Right lobe of liver (tissue), 6 donors: Measurements from ENCODE around the gene SYMPK. TPM values are rescaled to one million over a fixed set of nuclear protein-coding genes. Genes with fewer than 3 reads are reported as not detected.

Experiments
- ATAC-seq, 4 donors: fragments of 200-7000 bp; cut with Tn5 transposase; one replicate each; pipeline ENCODE4 v1.9.1; 2020; ENCODE audit warnings: mild to moderate bottlenecking in 4 of 4, moderate library complexity in 4 of 4
- DNase-seq, 3 donors: peaks; one replicate each; pipeline ENCODE4 v3.0.0-alpha.2; 2020
- H3K27ac ChIP-seq, 3 donors: fragments of 200-600 bp; one replicate each; pipeline ENCODE4 v1.8.0; 2022
- H3K27me3 ChIP-seq, 2 donors: fragments of 200-600 bp; one replicate each; pipeline ENCODE4 v1.8.0; 2022
- H3K36me3 ChIP-seq, 4 donors: fragments of 200-600 bp; sonication (generic) in 1 of 4; one replicate each; pipeline versions ENCODE4 v1.5.1 to v1.8.0; 2017 to 2022; ENCODE audit warnings: control low read depth in 1 of 4
- H3K4me1 ChIP-seq, 4 donors: fragments of 200-600 bp; sonication (generic) in 1 of 4; one replicate each; pipeline versions ENCODE4 v1.5.1 to v1.8.0; 2017 to 2022; ENCODE audit warnings: control low read depth in 1 of 4
- H3K4me3 ChIP-seq, 3 donors: fragments of 200-600 bp; one replicate each; pipeline ENCODE4 v1.8.0; 2022
- H3K9me3 ChIP-seq, 4 donors: fragments of 200-600 bp; sonication (generic) in 1 of 4; one replicate each; pipeline versions ENCODE4 v1.5.1 to v1.8.0; 2017 to 2022; ENCODE audit warnings: control low read depth in 1 of 4
- CTCF ChIP-seq, 4 donors: fragments of 200-600 bp in 3 of 4; fragments of 450-650 bp in 1 of 4; IDR thresholded peaks; one replicate each; pipeline versions ENCODE4 v1.5.1 to v1.8.0; 2016 to 2022; ENCODE audit warnings: antibody characterized with exemption in 4 of 4, mild to moderate bottlenecking in 2 of 4
- POLR2A ChIP-seq: fragments of 450-650 bp; IDR thresholded peaks from one replicate; pipeline ENCODE4 v1.6.1; 2017; ENCODE audit warnings: antibody characterized with exemption, mild to moderate bottlenecking
- WGBS: methylation state at CpG from one replicate; pipeline ENCODE4 v1.1.6; 2018; ENCODE audit warnings: low coverage, low lambda C conversion rate; ENCODE audit not compliant: insufficient coverage; ENCODE audit errors: missing lambda C conversion rate; 5-methylcytosine and 5-hydroxymethylcytosine counted together
- intact Hi-C, 2 donors: fragments of 100-400 bp; cut with DNase I; formaldehyde crosslinking; loops; one replicate each; pipeline versions ENCODE4 v1.11.2 to v1.14.1; 2022
- total RNA-seq, 6 experiments: library from RNA; depleted of rRNA in 2 of 6; stranded (reverse); fragments of >200 nt in 2 of 6; fragmentation: NEBNext Ultra II Directional in 3 of 6; extraction: Animal tissue kit (Norgen Biotek cat#: 25700) in 3 of 6; gene quantifications; one replicate each; pipeline versions ENCODE4 v1.1.0 to v1.2.4, GENCODE V29; 2016 to 2023
- donor health status: DM: no; HTN: yes; CAD: no.
- donor health status: DM: no; HTN: no; CAD: no.
- donor health status: DM: no; HTN: no; CAD: no.
- donor health status: DM: no; HTN: yes; CAD: no.
- donor health status: DM: no; HTN: yes; CAD: no.

SYMPK gene
- total RNA-seq, 6 experiments from 2014 or later, result 31.1 to 50.1 (median 42.0) TPM

DNA sequence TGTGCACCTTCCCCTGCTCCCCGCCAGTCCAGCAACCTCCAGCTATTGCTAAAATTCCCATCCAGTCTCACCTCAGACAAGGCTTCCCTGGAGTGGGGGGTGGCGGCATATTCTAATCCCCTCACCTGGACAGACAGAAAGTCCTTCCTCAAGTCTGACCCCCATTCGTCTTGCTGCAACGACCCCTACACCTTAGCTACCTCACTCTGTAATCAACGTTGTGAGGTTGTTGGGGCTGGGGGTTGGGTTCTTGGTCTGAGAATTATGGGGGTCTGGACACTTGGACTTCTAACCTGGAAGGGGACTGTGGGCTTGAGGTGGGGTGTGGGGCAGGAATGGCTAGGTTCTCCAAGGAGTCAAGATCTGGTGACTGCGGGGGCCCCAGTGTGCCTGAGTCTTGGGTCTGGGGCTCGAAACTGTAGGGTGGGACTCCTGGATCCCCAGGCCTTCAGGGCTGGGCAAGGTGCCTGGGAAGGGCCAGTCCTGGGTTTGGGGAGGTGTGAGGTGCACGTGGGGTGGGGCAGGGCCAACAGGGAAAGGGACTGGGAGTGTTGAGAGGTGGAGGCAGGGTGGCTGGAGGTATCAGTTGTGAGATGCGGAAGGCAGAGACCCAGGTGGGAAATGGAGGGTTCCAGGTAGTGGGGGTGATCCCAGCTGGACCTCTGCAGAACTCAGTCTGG is 2.5 kb upstream of the SYMPK start:
- Histone ChIP-seq H3K36me3 (no peaks in the 10 kb centered on the region), H3K27ac (peak overlapping the region; percentile 49 to 62 (median 54)), H3K4me1 (peaks cover 0 to 31% (median 12%) of the 10 kb centered on the region in 4 donors), H3K4me3 (peak overlapping the region; percentile 82 to 98 (median 92)), H3K9me3 (no peaks in the 10 kb centered on the region), H3K27me3 (no peaks in the 10 kb centered on the region)
- ATAC-seq, result peak in 3 of 4 donors; percentile 2 to 6 (median 4)
- no peak for TF ChIP-seq POLR2A
- TF ChIP-seq CTCF (IDR thresholded peaks at IDR 0.05), result no peak
- peak; percentile 58 to 75 (median 72) for DNase-seq
- intact Hi-C loops, result no loop called here
- 35% methylated on average over 8 of the region's 9 CpGs for WGBS

- no peaks in the 10 kb centered on the region for H3K9me3 ChIP-seq
- TF ChIP-seq POLR2A, result no peak
- TF ChIP-seq CTCF (IDR thresholded peaks at IDR 0.05), result no peak
- H3K27me3 ChIP-seq, result no peaks in the 10 kb centered on the region
- WGBS, result 11% methylated on average over 12 of the region's 12 CpGs
- peak overlapping the region; percentile 49 to 62 (median 54) for H3K27ac ChIP-seq
- H3K36me3 ChIP-seq, result no peaks in the 10 kb centered on the region
- DNase-seq (no peak), ATAC-seq (no peak)
- H3K4me1 ChIP-seq, result peaks cover 0 to 36% (median 12%) of the 10 kb centered on the region in 4 donors
- peak overlapping the region; percentile 82 to 98 (median 92) for H3K4me3 ChIP-seq
- intact Hi-C loops, result no loop called here
These were observed 1.7 kb upstream of the SYMPK start for GRCh38 chr19:45864629-45865082.

GRCh38 chr19:45863840-45864628 is 1.1 kb upstream of the SYMPK start, which contains the start of gene FOXA3:
TSS of gene FOXA3 (plus strand) at chr19:45864326. CDS start at chr19:45864457, 131 bp downstream.
- TF ChIP-seq CTCF (IDR thresholded peaks at IDR 0.05), result peak in 3 of 4 donors; percentile 84 to 94 (median 87)
- peak; percentile 84 for TF ChIP-seq POLR2A
- Histone ChIP-seq H3K27me3 (no peaks in the 10 kb centered on the region), H3K9me3 (no peaks in the 10 kb centered on the region), H3K27ac (peak within 1 kb of the TSS; percentile 49 to 62 (median 54)), H3K4me3 (peak within 1 kb of the TSS; percentile 82 to 98 (median 92)), H3K36me3 (peaks cover 0 to 4% (median 0%) of the 10 kb centered on the region in 4 donors), H3K4me1 (peaks cover 0 to 37% (median 12%) of the 10 kb centered on the region in 4 donors)
- DNase-seq (peak; percentile 81 to 85 (median 85)), ATAC-seq (peak; percentile 67 to 81 (median 75))
- intact Hi-C loops, result no loop called here
- 3% methylated on average over 37 of the region's 71 CpGs for WGBS

DNA sequence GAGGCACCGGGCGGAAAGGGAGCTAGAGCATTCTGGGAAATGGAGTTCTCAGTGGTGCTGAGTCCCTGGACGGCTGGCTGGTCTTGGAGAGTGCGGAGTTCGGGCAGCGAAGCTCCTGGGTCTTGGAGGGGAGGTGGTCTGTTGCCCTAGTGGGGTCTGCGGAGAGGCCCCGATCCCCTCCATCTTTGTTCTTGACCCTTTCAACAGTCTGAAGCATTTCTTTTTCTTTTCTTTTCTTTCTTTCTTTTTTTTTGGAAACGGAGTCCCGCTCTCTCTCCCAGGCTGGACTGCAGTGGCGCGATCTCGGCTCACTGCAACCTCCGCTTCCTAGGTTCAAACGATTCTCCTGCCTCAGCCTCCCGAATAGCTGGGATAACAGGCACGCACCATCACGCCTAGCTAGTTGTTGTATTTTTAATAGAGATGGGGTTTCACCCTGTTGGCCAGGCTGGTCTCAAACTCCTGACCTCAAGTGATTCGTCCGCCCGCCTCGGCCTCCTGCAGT is 440 bp upstream of the SYMPK start:
- peaks cover 0 to 11% (median 1%) of the 10 kb centered on the region in 4 donors for H3K36me3 ChIP-seq
- H3K27me3 ChIP-seq, result no peaks in the 10 kb centered on the region
- intact Hi-C loops, result no loop called here
- WGBS, result 9% methylated on average over 19 of the region's 22 CpGs
- peak overlapping the region in 2 of 3 donors; percentile 32 to 62 for H3K27ac ChIP-seq
- DNase-seq (no peak), ATAC-seq (peak in 1 of 4 donors; percentile 0)
- no peaks in the 10 kb centered on the region for H3K9me3 ChIP-seq
- H3K4me3 ChIP-seq, result peak overlapping the region; percentile 82 to 98 (median 92)
- no peak for TF ChIP-seq CTCF (IDR thresholded peaks at IDR 0.05)
- peak; percentile 28 for TF ChIP-seq POLR2A
- H3K4me1 ChIP-seq, result peaks cover 0 to 37% (median 12%) of the 10 kb centered on the region in 4 donors
